Neural cell (in vitro differentiated cells): ENCODE measurements around the gene MVD. TPM values are rescaled to one million over a fixed set of nuclear protein-coding genes. Genes with fewer than 3 reads are reported as not detected.

Experiments
- H2AFZ ChIP-seq: fragments of 200-600, 300-800 bp; sonication (generic), shearing (Covaris generic); 2 replicates; pipeline ENCODE4 v1.6.0; 2014; ENCODE audit warnings: low read depth, mild to moderate bottlenecking, antibody characterized with exemption, low read length, moderate library complexity
- H3F3A ChIP-seq: fragments of 200-600 bp; shearing (Covaris generic); 2 replicates; pipeline ENCODE4 v1.6.1; 2016; ENCODE audit warnings: mild to moderate bottlenecking, moderate library complexity, mixed read lengths, antibody characterized with exemption, low read length; ENCODE audit not compliant: insufficient read depth, poor library complexity, severe bottlenecking
- H3K27ac ChIP-seq: fragments of 200-600, 300-800 bp; sonication (generic), shearing (Covaris generic); 2 replicates; pipeline ENCODE4 v1.5.1; 2014; ENCODE audit warnings: mild to moderate bottlenecking, low read length, moderate library complexity
- H3K27me3 ChIP-seq: fragments of 300-800, 200-600 bp; sonication (generic), shearing (Covaris generic); 2 replicates; pipeline ENCODE4 v1.6.0; 2014; ENCODE audit warnings: mild to moderate bottlenecking, low read depth, low read length, moderate library complexity; ENCODE audit not compliant: insufficient read depth
- H3K36me3 ChIP-seq: fragments of 300-800, 200-600 bp; sonication (generic), shearing (Covaris generic); 2 replicates; pipeline ENCODE4 v1.5.1; 2014; ENCODE audit warnings: mild to moderate bottlenecking, antibody characterized with exemption, low read length, moderate library complexity; ENCODE audit not compliant: insufficient read depth
- H3K4me2 ChIP-seq: fragments of 300-800, 200-600 bp; sonication (generic), shearing (Covaris generic); 2 replicates; pipeline ENCODE4 v1.6.0; 2014; ENCODE audit warnings: mild to moderate bottlenecking, low read length
- H3K4me3 ChIP-seq: fragments of 300-800, 200-600 bp; sonication (generic), shearing (Covaris generic); 2 replicates; pipeline ENCODE4 v1.5.1; 2014; ENCODE audit warnings: mild to moderate bottlenecking, low read length, moderate library complexity
- H3K79me2 ChIP-seq: fragments of 200-600 bp; shearing (Covaris generic); replicated peaks from 2 replicates; pipeline ENCODE4 v1.6.0; 2014; ENCODE audit warnings: mild to moderate bottlenecking, low read length, moderate library complexity; ENCODE audit not compliant: insufficient read depth
- H3K9ac ChIP-seq: fragments of 300-800, 200-600 bp; sonication (generic), shearing (Covaris generic); 2 replicates; pipeline ENCODE4 v1.6.1; 2016; ENCODE audit warnings: mild to moderate bottlenecking, low read length, mixed read lengths
- H3K9me2 ChIP-seq: fragments of 200-600 bp; shearing (Covaris generic); 2 replicates; pipeline ENCODE4 v1.6.1; 2016; ENCODE audit warnings: mild to moderate bottlenecking, low read length, mixed read lengths; ENCODE audit not compliant: insufficient read depth
- H3K9me3 ChIP-seq: fragments of 200-600, 300-800 bp; sonication (generic), shearing (Covaris generic); 2 replicates; pipeline ENCODE4 v1.6.1; 2016; ENCODE audit warnings: mild to moderate bottlenecking, mixed run types, low read length, moderate library complexity, mixed read lengths
- H4K20me1 ChIP-seq: fragments of 200-600 bp; shearing (Covaris generic); 2 replicates; pipeline ENCODE4 v1.6.1; 2016; ENCODE audit warnings: mild to moderate bottlenecking, mixed run types; ENCODE audit not compliant: insufficient read depth
- EP300 ChIP-seq: fragments of 450-650 bp; conservative IDR thresholded peaks from 2 replicates; pipeline ENCODE4 v1.6.1; 2014; ENCODE audit warnings: antibody characterized with exemption, mild to moderate bottlenecking, moderate library complexity; ENCODE audit not compliant: poor library complexity, severe bottlenecking
- EZH2 ChIP-seq: fragments of 200-600, 300-800 bp; shearing (Covaris generic), sonication (generic); IDR thresholded peaks from 2 replicates; pipeline ENCODE4 v1.6.1; 2014; ENCODE audit warnings: antibody characterized with exemption, low read length, borderline replicate concordance, mild to moderate bottlenecking; ENCODE audit not compliant: insufficient read depth, poor library complexity, severe bottlenecking
- MXI1 ChIP-seq: fragments of 450-650 bp; conservative IDR thresholded peaks from 2 replicates; pipeline ENCODE4 v1.6.1; 2014; ENCODE audit warnings: antibody characterized with exemption, mild to moderate bottlenecking; ENCODE audit not compliant: poor library complexity, severe bottlenecking
- POLR2AphosphoS5 ChIP-seq: IDR thresholded peaks from 2 replicates; pipeline ENCODE4 v1.6.1; 2012
- RAD21 ChIP-seq: fragments of 450-650 bp; conservative IDR thresholded peaks from 2 replicates; pipeline ENCODE4 v1.6.1; 2014; ENCODE audit warnings: antibody characterized with exemption, mild to moderate bottlenecking, moderate library complexity
- REST ChIP-seq: IDR thresholded peaks from 2 replicates; pipeline ENCODE4 v1.6.1; 2012; ENCODE audit warnings: borderline replicate concordance
- SMC3 ChIP-seq: fragments of 450-650 bp; conservative IDR thresholded peaks from 2 replicates; pipeline ENCODE4 v1.6.1; 2014; ENCODE audit warnings: antibody characterized with exemption, mild to moderate bottlenecking, moderate library complexity; ENCODE audit not compliant: poor library complexity
- TAF1 ChIP-seq: IDR thresholded peaks from 2 replicates; pipeline ENCODE4 v1.6.1; 2012; ENCODE audit warnings: low read depth
- polyA plus RNA-seq: library from polyadenylated mRNA; depleted of rRNA; stranded (reverse); fragments of >200 nt; gene quantifications from 2 replicates; pipeline ENCODE4 v1.2.3, GENCODE V29; 2014
- TF ChIP-seq, protein P1 (sequence below): fragments of 450-650 bp; IDR thresholded peaks from 2 replicates; pipeline ENCODE4 v1.5.1; 2014; ENCODE audit warnings: antibody characterized with exemption, mild to moderate bottlenecking, moderate library complexity; ENCODE audit not compliant: poor library complexity, severe bottlenecking

The MVD gene
- polyA plus RNA-seq, 1 donor from 2014 or later, result 232 TPM

DNA sequence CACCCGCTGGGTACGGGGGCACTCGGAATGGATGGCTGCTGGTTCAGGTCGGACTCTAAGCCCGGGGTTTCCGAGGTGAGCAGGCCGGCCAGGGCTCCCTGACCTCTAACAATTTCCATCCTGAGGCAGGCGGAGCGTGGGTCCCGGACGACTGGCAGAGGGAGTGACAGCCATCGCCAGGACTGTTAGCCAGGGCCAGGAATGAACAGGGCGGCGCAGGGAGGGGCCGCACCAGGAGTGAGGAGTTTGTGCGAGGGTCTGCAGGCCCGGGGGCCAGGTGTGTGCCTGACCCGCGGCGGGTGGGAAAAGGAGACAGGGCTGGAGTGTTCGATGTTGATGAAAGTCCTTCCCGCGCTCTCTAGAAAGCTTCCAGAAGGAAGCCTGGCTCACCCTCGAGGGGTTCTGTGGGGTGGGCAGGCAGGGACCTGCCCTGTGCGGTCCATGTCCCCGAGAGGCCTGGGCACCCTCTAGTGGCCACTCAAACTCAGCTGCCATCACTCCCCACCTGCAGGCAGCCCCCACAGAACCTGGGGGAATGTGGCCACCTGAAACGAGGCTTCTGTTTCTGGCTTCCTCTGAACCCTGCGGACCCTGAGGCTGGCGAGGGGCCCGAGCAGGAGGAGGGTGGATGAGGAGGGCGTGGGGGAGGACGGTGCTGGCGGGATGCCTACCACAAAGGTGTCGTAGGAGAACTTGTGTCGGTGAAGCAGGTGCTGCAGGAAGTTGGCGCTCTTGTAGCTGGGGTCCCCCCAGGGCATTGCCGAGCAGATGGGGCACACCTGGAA, 35.1 kb upstream of the MVD start:
- Histone ChIP-seq H3K9ac (no peak overlapping the region), H3K27me3 (no peaks in the 10 kb centered on the region), H3K9me2 (no peaks in the 10 kb centered on the region), H3K4me3 (no peak overlapping the region), H3K27ac (no peak overlapping the region), H3K4me2 (no peak overlapping the region), H3F3A (no peaks in the 10 kb centered on the region), H3K36me3 (no peaks in the 10 kb centered on the region), H2AFZ (no peak overlapping the region), H4K20me1 (no peaks in the 10 kb centered on the region), H3K9me3 (no peaks in the 10 kb centered on the region), H3K79me2 (no peaks in the 10 kb centered on the region)
- TF ChIP-seq POLR2AphosphoS5 (no peak), REST (no peak), EZH2 (no peak), RAD21 (no peak), EP300 (no peak), SMC3 (no peak), MXI1 (no peak), TAF1 (no peak)
- TF ChIP-seq, protein P1, sequence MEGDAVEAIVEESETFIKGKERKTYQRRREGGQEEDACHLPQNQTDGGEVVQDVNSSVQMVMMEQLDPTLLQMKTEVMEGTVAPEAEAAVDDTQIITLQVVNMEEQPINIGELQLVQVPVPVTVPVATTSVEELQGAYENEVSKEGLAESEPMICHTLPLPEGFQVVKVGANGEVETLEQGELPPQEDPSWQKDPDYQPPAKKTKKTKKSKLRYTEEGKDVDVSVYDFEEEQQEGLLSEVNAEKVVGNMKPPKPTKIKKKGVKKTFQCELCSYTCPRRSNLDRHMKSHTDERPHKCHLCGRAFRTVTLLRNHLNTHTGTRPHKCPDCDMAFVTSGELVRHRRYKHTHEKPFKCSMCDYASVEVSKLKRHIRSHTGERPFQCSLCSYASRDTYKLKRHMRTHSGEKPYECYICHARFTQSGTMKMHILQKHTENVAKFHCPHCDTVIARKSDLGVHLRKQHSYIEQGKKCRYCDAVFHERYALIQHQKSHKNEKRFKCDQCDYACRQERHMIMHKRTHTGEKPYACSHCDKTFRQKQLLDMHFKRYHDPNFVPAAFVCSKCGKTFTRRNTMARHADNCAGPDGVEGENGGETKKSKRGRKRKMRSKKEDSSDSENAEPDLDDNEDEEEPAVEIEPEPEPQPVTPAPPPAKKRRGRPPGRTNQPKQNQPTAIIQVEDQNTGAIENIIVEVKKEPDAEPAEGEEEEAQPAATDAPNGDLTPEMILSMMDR, result no peak

- no peak overlapping the region for H3K4me3 ChIP-seq
- no peaks in the 10 kb centered on the region for H3K36me3 ChIP-seq
- H3K27me3 ChIP-seq, result no peaks in the 10 kb centered on the region
Measured at GRCh38 chr16:88697116-88697830, 34.4 kb upstream of the MVD start.

More at GRCh38 chr16:88697116-88697830, 34.4 kb upstream of the MVD start:
- Histone ChIP-seq H3K27ac (no peak overlapping the region), H2AFZ (no peak overlapping the region), H3K9ac (no peak overlapping the region), H3K9me2 (no peaks in the 10 kb centered on the region), H3K9me3 (no peaks in the 10 kb centered on the region), H3K4me2 (no peak overlapping the region), H3K79me2 (no peaks in the 10 kb centered on the region), H3F3A (no peaks in the 10 kb centered on the region), H4K20me1 (no peaks in the 10 kb centered on the region)
- TF ChIP-seq SMC3 (no peak), MXI1 (no peak), RAD21 (no peak), REST (no peak), EZH2 (no peak), POLR2AphosphoS5 (no peak), TAF1 (no peak), EP300 (no peak)
- TF ChIP-seq, protein P1, result no peak
